Endothelial cell of umbilical vein (primary cell): ENCODE data around the gene MAP2K5. TPM values are rescaled to one million over a fixed set of nuclear protein-coding genes. Genes with fewer than 3 reads are reported as not detected.

ENCODE experiments used
- BruUV-seq: library from RNA; stranded (reverse); fragments of 400-500 nt; replicated peaks from 2 replicates; lab custom pipeline; 2021; lab: Mats Ljungman, UMichigan
- CTCF ChIA-PET: fragments of 300-600, 350-600 bp; sonication (Branson Sonifier 250); formaldehyde crosslinking; loops from one replicate; lab custom pipeline; 2021; ENCODE audit warnings: antibody characterized with exemption, inconsistent platforms; lab: Charles Lee
- POLR2A ChIA-PET: fragments of 300-600, 350-600 bp; sonication (Branson Sonifier 250); formaldehyde crosslinking; loops from one replicate; lab custom pipeline; 2021; ENCODE audit warnings: antibody characterized with exemption, inconsistent platforms; lab: Charles Lee
- DNase-seq: peaks from one replicate; pipeline ENCODE4 v3.0.0-alpha.2; 2011; ENCODE audit warnings: low read depth, low spot score
- FAIRE-seq: peaks from 2 replicates; lab custom pipeline; 2011; peaks lifted over from hg19 to GRCh38; lab: Jason Lieb, UNC
- H2AFZ ChIP-seq: 2 replicates; pipeline ENCODE4 v1.6.0; 2012; ENCODE audit warnings: low read depth, low read length, control low read depth, inconsistent platforms
- H3K27ac ChIP-seq: 2 replicates; pipeline ENCODE4 v1.5.1; 2011; ENCODE audit warnings: low read depth, mild to moderate bottlenecking, control low read depth, low read length, moderate library complexity; ENCODE audit not compliant: insufficient read depth
- H3K27me3 ChIP-seq, 2 experiments: 2 replicates each; pipeline versions ENCODE4 v1.6.0 to v1.6.1; 2011; ENCODE audit warnings: low read length in 2 of 2, mixed read lengths in 1 of 2; ENCODE audit not compliant: control insufficient read depth in 2 of 2, insufficient read depth in 2 of 2
- H3K36me3 ChIP-seq, 2 experiments: 2 replicates in 1 of 2; 3 replicates in 1 of 2; pipeline ENCODE4 v1.5.1; 2011; ENCODE audit warnings: low read length in 2 of 2, mild to moderate bottlenecking in 1 of 2, moderate library complexity in 1 of 2; ENCODE audit not compliant: control insufficient read depth in 2 of 2, insufficient read depth in 2 of 2; ENCODE audit errors: extremely low read depth in 1 of 2
- H3K4me1 ChIP-seq: 3 replicates; pipeline ENCODE4 v1.5.1; 2011; ENCODE audit warnings: mild to moderate bottlenecking, low read length; ENCODE audit not compliant: control insufficient read depth, insufficient read depth; ENCODE audit errors: extremely low read depth
- H3K4me2 ChIP-seq: 2 replicates; pipeline ENCODE4 v1.6.1; 2011; ENCODE audit warnings: low read length, control low read depth, mixed read lengths; ENCODE audit not compliant: insufficient read depth
- H3K4me3 ChIP-seq, 3 experiments: fragments of 200-600 bp in 1 of 3; sonication (generic), shearing (Covaris generic) in 1 of 3; replicated peaks in 1 of 3; 2 replicates each; pipeline ENCODE4 v1.5.1; 2011 to 2016; ENCODE audit warnings: control low read depth in 3 of 3, low read length in 3 of 3, mild to moderate bottlenecking in 2 of 3, inconsistent platforms in 1 of 3, low read depth in 1 of 3, moderate library complexity in 1 of 3; ENCODE audit not compliant: insufficient read depth in 1 of 3
- H3K79me2 ChIP-seq: 2 replicates; pipeline ENCODE4 v1.6.0; 2012; ENCODE audit warnings: low read length, inconsistent platforms; ENCODE audit not compliant: control insufficient read depth, insufficient read depth
- H3K9ac ChIP-seq: replicated peaks from 2 replicates; pipeline ENCODE3; 2011; ENCODE audit warnings: low read length, control low read depth; ENCODE audit not compliant: insufficient read depth; ENCODE audit errors: extremely low read depth
- H3K9me1 ChIP-seq: replicated peaks from 3 replicates; pipeline ENCODE4 v1.6.0; 2011; ENCODE audit warnings: mild to moderate bottlenecking, low read length; ENCODE audit not compliant: control insufficient read depth, insufficient read depth; ENCODE audit errors: extremely low read depth
- H3K9me3 ChIP-seq: replicated peaks from 2 replicates; pipeline ENCODE4 v1.5.1; 2012; ENCODE audit warnings: low read length, inconsistent platforms; ENCODE audit not compliant: control insufficient read depth, insufficient read depth
- H4K20me1 ChIP-seq: replicated peaks from 2 replicates; pipeline ENCODE3; 2011; ENCODE audit warnings: mild to moderate bottlenecking, low read length; ENCODE audit not compliant: control insufficient read depth, insufficient read depth; ENCODE audit errors: extremely low read depth
- EZH2 ChIP-seq: IDR thresholded peaks from 2 replicates; pipeline ENCODE4 v1.6.1; 2012; ENCODE audit warnings: borderline replicate concordance, low read depth, mild to moderate bottlenecking, moderate library complexity, low read length, inconsistent platforms; ENCODE audit not compliant: severe bottlenecking
- FOS ChIP-seq: IDR thresholded peaks from 2 replicates; pipeline ENCODE4 v1.6.1; 2011; ENCODE audit warnings: mild to moderate bottlenecking, low read length, moderate library complexity, borderline replicate concordance; ENCODE audit not compliant: insufficient read depth
- GATA2 ChIP-seq: IDR thresholded peaks from 2 replicates; pipeline ENCODE4 v1.7.0; 2011; ENCODE audit warnings: low read depth, mild to moderate bottlenecking, moderate library complexity, mixed read lengths, low read length; ENCODE audit not compliant: insufficient read length, insufficient read depth
- JUN ChIP-seq: IDR thresholded peaks from 2 replicates; pipeline ENCODE4 v1.6.1; 2011; ENCODE audit warnings: borderline replicate concordance, low read depth; ENCODE audit not compliant: insufficient read length, insufficient read depth
- MYC ChIP-seq: IDR thresholded peaks from one replicate; pipeline ENCODE4 v1.6.1; 2011; ENCODE audit warnings: mild to moderate bottlenecking, low read depth, low read length
- POLR2A ChIP-seq: IDR thresholded peaks from 2 replicates; pipeline ENCODE4 v1.6.1; 2012; ENCODE audit warnings: low read depth, mild to moderate bottlenecking, control low read depth, low read length
- POLR2AphosphoS5 ChIP-seq: IDR thresholded peaks from 2 replicates; pipeline ENCODE4 v1.6.1; 2012; ENCODE audit warnings: low read depth, mild to moderate bottlenecking, control low read depth, low read length, moderate library complexity; ENCODE audit not compliant: insufficient read depth
- dilution Hi-C: fragments of 300-500 bp; cut with MboI; formaldehyde crosslinking; loops from one replicate; pipeline ENCODE4 v1.15.0; 2019; ENCODE audit warnings: low sequenced_read_pairs; ENCODE audit not compliant: extremely low pct_ligation_motif_present
- intact Hi-C: fragments of 100-400 bp; cut with micrococcal nuclease; formaldehyde crosslinking; loops from one replicate; pipeline ENCODE4 v1.10.0; 2022
- polyA plus RNA-seq, 4 experiments: library from polyadenylated mRNA; depleted of rRNA in 3 of 4; stranded (reverse) in 3 of 4; unstranded in 1 of 4; fragments of >200 nt; gene quantifications; 2 replicates each; pipeline versions ENCODE4 v1.2.1 to v1.2.3, GENCODE V29; 2011 to 2012; ENCODE audit warnings: missing spikeins in 1 of 4
- total RNA-seq: library from RNA; stranded (reverse); gene quantifications from 2 replicates; pipeline ENCODE4 v1.2.3, GENCODE V29; 2021
- TF ChIP-seq, protein P1 (sequence below), 2 donors: IDR thresholded peaks; 1 replicate in 1 of 2; 2 replicates in 1 of 2; pipeline ENCODE4 v1.5.1; 2011; ENCODE audit warnings: low read length in 2 of 2, mild to moderate bottlenecking in 2 of 2, moderate library complexity in 2 of 2, control low read depth in 1 of 2, inconsistent platforms in 1 of 2, low read depth in 1 of 2; ENCODE audit not compliant: insufficient read depth in 1 of 2; ENCODE audit errors: extremely low read depth in 1 of 2
- TF ChIP-seq, protein P2 (sequence below): IDR thresholded peaks from 2 replicates; pipeline ENCODE4 v1.6.1; 2011; ENCODE audit not compliant: insufficient read depth, insufficient read length

Gene MAP2K5
- total and polyA plus RNA-seq, 2 donors (not counting 3 experiments of a cell fraction or from before 2014, with no cell fraction given), result 4.9 to 24.7 TPM

DNA sequence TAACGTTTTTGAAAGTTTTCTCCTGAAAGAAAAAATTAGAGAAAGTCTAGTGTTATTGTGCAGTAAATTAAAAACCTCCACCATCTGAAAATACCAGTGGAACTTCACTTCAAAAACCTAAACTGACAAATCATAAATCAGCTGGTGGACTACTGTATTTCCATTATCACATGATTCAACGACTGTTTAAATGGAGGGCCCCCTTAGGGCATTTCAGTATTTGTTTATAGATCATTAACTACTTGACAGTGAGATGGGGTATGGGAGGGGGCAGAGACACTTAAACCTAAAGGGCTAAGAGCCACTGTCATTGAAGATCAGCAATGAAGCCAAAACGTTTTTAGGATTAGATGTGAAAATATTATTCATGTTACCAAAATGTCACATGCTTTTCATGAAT is 30.4 kb upstream of the MAP2K5 start:
- Histone ChIP-seq H4K20me1 (no peaks in the 10 kb centered on the region), H3K79me2 (no peaks in the 10 kb centered on the region), H3K9ac (no peak overlapping the region), H3K9me1 (no peaks in the 10 kb centered on the region), H2AFZ (no peak overlapping the region), H3K27ac (no peak overlapping the region), H3K4me2 (no peak overlapping the region), H3K36me3 (no peaks in the 10 kb centered on the region), H3K9me3 (no peaks in the 10 kb centered on the region), H3K27me3 (no peaks in the 10 kb centered on the region), H3K4me1 (no peaks in the 10 kb centered on the region), H3K4me3 (no peak overlapping the region)
- DNase-seq (no peak), FAIRE-seq (no peak)
- intact Hi-C loops, result no loop called here
- TF ChIP-seq FOS (no peak), GATA2 (no peak), POLR2A (no peak), EZH2 (no peak), JUN (no peak), POLR2AphosphoS5 (no peak), MYC (no peak)
- TF ChIP-seq, protein P1, sequence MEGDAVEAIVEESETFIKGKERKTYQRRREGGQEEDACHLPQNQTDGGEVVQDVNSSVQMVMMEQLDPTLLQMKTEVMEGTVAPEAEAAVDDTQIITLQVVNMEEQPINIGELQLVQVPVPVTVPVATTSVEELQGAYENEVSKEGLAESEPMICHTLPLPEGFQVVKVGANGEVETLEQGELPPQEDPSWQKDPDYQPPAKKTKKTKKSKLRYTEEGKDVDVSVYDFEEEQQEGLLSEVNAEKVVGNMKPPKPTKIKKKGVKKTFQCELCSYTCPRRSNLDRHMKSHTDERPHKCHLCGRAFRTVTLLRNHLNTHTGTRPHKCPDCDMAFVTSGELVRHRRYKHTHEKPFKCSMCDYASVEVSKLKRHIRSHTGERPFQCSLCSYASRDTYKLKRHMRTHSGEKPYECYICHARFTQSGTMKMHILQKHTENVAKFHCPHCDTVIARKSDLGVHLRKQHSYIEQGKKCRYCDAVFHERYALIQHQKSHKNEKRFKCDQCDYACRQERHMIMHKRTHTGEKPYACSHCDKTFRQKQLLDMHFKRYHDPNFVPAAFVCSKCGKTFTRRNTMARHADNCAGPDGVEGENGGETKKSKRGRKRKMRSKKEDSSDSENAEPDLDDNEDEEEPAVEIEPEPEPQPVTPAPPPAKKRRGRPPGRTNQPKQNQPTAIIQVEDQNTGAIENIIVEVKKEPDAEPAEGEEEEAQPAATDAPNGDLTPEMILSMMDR (IDR thresholded peaks at IDR 0.05; ENCODE audit: extremely low read depth in 1 of 2, insufficient read depth in 1 of 2, low read depth in 1 of 2, low read length in 2 of 2), result no peak
- TF ChIP-seq, protein P2, sequence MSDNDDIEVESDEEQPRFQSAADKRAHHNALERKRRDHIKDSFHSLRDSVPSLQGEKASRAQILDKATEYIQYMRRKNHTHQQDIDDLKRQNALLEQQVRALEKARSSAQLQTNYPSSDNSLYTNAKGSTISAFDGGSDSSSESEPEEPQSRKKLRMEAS, result no peak
- BruUV-seq, result no TSS peak
- dilution Hi-C loops, result no loop called here
- CTCF ChIA-PET, result interaction anchor here (0.7 to 1.8 kb wide), 3 partner anchors 11 to 269 kb away, joined by 3 to 5 read pairs (median 5); no protein-coding TSS in a partner anchor
- POLR2A ChIA-PET, result no interaction called here
